ENCODE results near the gene TAF9B.
"Not testable (repeated sequence)": the region's sequence is repeated elsewhere in the genome, so short reads cannot be mapped to it uniquely, and the experiment has no call there.

TAF9B gene

GRCh38 chrX:78111140-78111931, 28.1 kb downstream of the TAF9B start:
- DNase-seq, result no peak

- no peak for DNase-seq
These were observed 30.0 kb downstream of the TAF9B start for GRCh38 chrX:78109458-78109857.

- no peak for DNase-seq
These were observed 32.8 kb downstream of the TAF9B start for GRCh38 chrX:78106651-78106986.

- no peak for DNase-seq
These were observed 33.4 kb downstream of the TAF9B start for GRCh38 chrX:78105944-78106650.

GRCh38 chrX:78104447-78105176, 34.8 kb downstream of the TAF9B start:
- DNase-seq, result peak; percentile 15

GRCh38 chrX:78103623-78104446, 35.6 kb downstream of the TAF9B start, which contains the start of gene PGK1:
Gene PGK1 (plus strand): TSS chrX:78104248. CDS start chrX:78104341, 93 bp downstream.
- DNase-seq, result peak; percentile 90

- DNase-seq, result no peak
These were observed 36.3 kb downstream of the TAF9B start for GRCh38 chrX:78103001-78103622.

- DNase-seq, result no peak
These were observed 37.4 kb downstream of the TAF9B start for GRCh38 chrX:78102091-78102490.

- DNase-seq, result no peak
These were observed 41.3 kb downstream of the TAF9B start for GRCh38 chrX:78098108-78098507.

GRCh38 chrX:78092296-78092695, 47.2 kb downstream of the TAF9B start:
- no peak for DNase-seq

- DNase-seq, result not testable (repeated sequence)
These were observed 58.0 kb downstream of the TAF9B start for GRCh38 chrX:78081413-78081812.
